GM21390 (cell line): ENCODE data around the gene SNX25.
"Not testable (repeated sequence)": the region's sequence is repeated elsewhere in the genome, so short reads cannot be mapped to it uniquely, and the experiment has no call there.

ENCODE experiments used
- ATAC-seq: cut with Tn5 transposase; IDR thresholded peaks from one replicate; pipeline ENCODE4 v1.9.1; 2021; ENCODE audit not compliant: unreplicated experiment

Gene SNX25

GRCh38 chr4:185229021-185229818 lies 19.8 kb downstream of the SNX25 start:
- ATAC-seq: no peak

GRCh38 chr4:185232370-185232769 lies 23.0 kb downstream of the SNX25 start:
- no peak for ATAC-seq

- ATAC-seq: no peak
Measured at GRCh38 chr4:185235119-185235842, 25.9 kb downstream of the SNX25 start.

- no peak for ATAC-seq
Measured at GRCh38 chr4:185235843-185236503, 26.6 kb downstream of the SNX25 start.

- ATAC-seq: no peak
Measured at GRCh38 chr4:185237175-185237574, 27.8 kb downstream of the SNX25 start.

GRCh38 chr4:185238215-185238681 lies 28.9 kb downstream of the SNX25 start:
- ATAC-seq: no peak

GRCh38 chr4:185238750-185239149 lies 29.4 kb downstream of the SNX25 start:
- ATAC-seq: no peak

GRCh38 chr4:185240486-185240885 lies 31.1 kb downstream of the SNX25 start:
- ATAC-seq: not testable (repeated sequence)

- no peak for ATAC-seq
Measured at GRCh38 chr4:185242749-185243533, 33.5 kb downstream of the SNX25 start.

- ATAC-seq: no peak
Measured at GRCh38 chr4:185243879-185244278, 34.5 kb downstream of the SNX25 start.

- no peak for ATAC-seq
Measured at GRCh38 chr4:185244763-185245162, 35.4 kb downstream of the SNX25 start.

- no peak for ATAC-seq
Measured at GRCh38 chr4:185246453-185246852, 37.1 kb downstream of the SNX25 start.

GRCh38 chr4:185247151-185247550 lies 37.8 kb downstream of the SNX25 start:
- ATAC-seq: no peak

GRCh38 chr4:185248393-185249039 lies 39.1 kb downstream of the SNX25 start:
- ATAC-seq: no peak

GRCh38 chr4:185249105-185249504 lies 39.7 kb downstream of the SNX25 start:
- no peak for ATAC-seq

- no peak for ATAC-seq
Measured at GRCh38 chr4:185254434-185254833, 45.0 kb downstream of the SNX25 start.

GRCh38 chr4:185255868-185256267 lies 46.5 kb downstream of the SNX25 start:
- ATAC-seq: no peak

- ATAC-seq: no peak
Measured at GRCh38 chr4:185256446-185256845, 47.0 kb downstream of the SNX25 start.

GRCh38 chr4:185257086-185257485 lies 47.7 kb downstream of the SNX25 start:
- ATAC-seq: no peak

GRCh38 chr4:185257694-185258093 lies 48.3 kb downstream of the SNX25 start:
- ATAC-seq: no peak
